Right lobe of liver (tissue), 6 donors: ENCODE data around the gene ASAP2. TPM values are rescaled to one million over a fixed set of nuclear protein-coding genes. Genes with fewer than 3 reads are reported as not detected.

Source experiments
- ATAC-seq, 4 donors: fragments of 200-7000 bp; cut with Tn5 transposase; one replicate each; pipeline ENCODE4 v1.9.1; 2020; ENCODE audit warnings: mild to moderate bottlenecking in 4 of 4, moderate library complexity in 4 of 4
- DNase-seq, 3 donors: peaks; one replicate each; pipeline ENCODE4 v3.0.0-alpha.2; 2020
- H3K27ac ChIP-seq, 3 donors: fragments of 200-600 bp; one replicate each; pipeline ENCODE4 v1.8.0; 2022
- H3K27me3 ChIP-seq, 2 donors: fragments of 200-600 bp; one replicate each; pipeline ENCODE4 v1.8.0; 2022
- H3K36me3 ChIP-seq, 4 donors: fragments of 200-600 bp; sonication (generic) in 1 of 4; one replicate each; pipeline versions ENCODE4 v1.5.1 to v1.8.0; 2017 to 2022; ENCODE audit warnings: control low read depth in 1 of 4
- H3K4me1 ChIP-seq, 4 donors: fragments of 200-600 bp; sonication (generic) in 1 of 4; one replicate each; pipeline versions ENCODE4 v1.5.1 to v1.8.0; 2017 to 2022; ENCODE audit warnings: control low read depth in 1 of 4
- H3K4me3 ChIP-seq, 3 donors: fragments of 200-600 bp; one replicate each; pipeline ENCODE4 v1.8.0; 2022
- H3K9me3 ChIP-seq, 4 donors: fragments of 200-600 bp; sonication (generic) in 1 of 4; one replicate each; pipeline versions ENCODE4 v1.5.1 to v1.8.0; 2017 to 2022; ENCODE audit warnings: control low read depth in 1 of 4
- POLR2A ChIP-seq: fragments of 450-650 bp; IDR thresholded peaks from one replicate; pipeline ENCODE4 v1.6.1; 2017; ENCODE audit warnings: antibody characterized with exemption, mild to moderate bottlenecking
- WGBS: methylation state at CpG from one replicate; pipeline ENCODE4 v1.1.6; 2018; ENCODE audit warnings: low coverage, low lambda C conversion rate; ENCODE audit not compliant: insufficient coverage; ENCODE audit errors: missing lambda C conversion rate; 5-methylcytosine and 5-hydroxymethylcytosine counted together
- intact Hi-C, 2 donors: fragments of 100-400 bp; cut with DNase I; formaldehyde crosslinking; loops; one replicate each; pipeline versions ENCODE4 v1.11.2 to v1.14.1; 2022
- total RNA-seq, 6 experiments: library from RNA; depleted of rRNA in 2 of 6; stranded (reverse); fragments of >200 nt in 2 of 6; fragmentation: NEBNext Ultra II Directional in 3 of 6; extraction: Animal tissue kit (Norgen Biotek cat#: 25700) in 3 of 6; gene quantifications; one replicate each; pipeline versions ENCODE4 v1.1.0 to v1.2.4, GENCODE V29; 2016 to 2023
- TF ChIP-seq, protein P1 (sequence below), 4 donors: fragments of 200-600 bp in 3 of 4; fragments of 450-650 bp in 1 of 4; IDR thresholded peaks; one replicate each; pipeline versions ENCODE4 v1.5.1 to v1.8.0; 2016 to 2022; ENCODE audit warnings: antibody characterized with exemption in 4 of 4, mild to moderate bottlenecking in 2 of 4
- donor health status: DM: no; HTN: yes; CAD: no.
- donor health status: DM: no; HTN: no; CAD: no.
- donor health status: DM: no; HTN: no; CAD: no.
- donor health status: DM: no; HTN: yes; CAD: no.
- donor health status: DM: no; HTN: yes; CAD: no.

The ASAP2 gene
- total RNA-seq, 6 experiments from 2014 or later, result 2.4 to 5.2 (median 3.9) TPM

DNA sequence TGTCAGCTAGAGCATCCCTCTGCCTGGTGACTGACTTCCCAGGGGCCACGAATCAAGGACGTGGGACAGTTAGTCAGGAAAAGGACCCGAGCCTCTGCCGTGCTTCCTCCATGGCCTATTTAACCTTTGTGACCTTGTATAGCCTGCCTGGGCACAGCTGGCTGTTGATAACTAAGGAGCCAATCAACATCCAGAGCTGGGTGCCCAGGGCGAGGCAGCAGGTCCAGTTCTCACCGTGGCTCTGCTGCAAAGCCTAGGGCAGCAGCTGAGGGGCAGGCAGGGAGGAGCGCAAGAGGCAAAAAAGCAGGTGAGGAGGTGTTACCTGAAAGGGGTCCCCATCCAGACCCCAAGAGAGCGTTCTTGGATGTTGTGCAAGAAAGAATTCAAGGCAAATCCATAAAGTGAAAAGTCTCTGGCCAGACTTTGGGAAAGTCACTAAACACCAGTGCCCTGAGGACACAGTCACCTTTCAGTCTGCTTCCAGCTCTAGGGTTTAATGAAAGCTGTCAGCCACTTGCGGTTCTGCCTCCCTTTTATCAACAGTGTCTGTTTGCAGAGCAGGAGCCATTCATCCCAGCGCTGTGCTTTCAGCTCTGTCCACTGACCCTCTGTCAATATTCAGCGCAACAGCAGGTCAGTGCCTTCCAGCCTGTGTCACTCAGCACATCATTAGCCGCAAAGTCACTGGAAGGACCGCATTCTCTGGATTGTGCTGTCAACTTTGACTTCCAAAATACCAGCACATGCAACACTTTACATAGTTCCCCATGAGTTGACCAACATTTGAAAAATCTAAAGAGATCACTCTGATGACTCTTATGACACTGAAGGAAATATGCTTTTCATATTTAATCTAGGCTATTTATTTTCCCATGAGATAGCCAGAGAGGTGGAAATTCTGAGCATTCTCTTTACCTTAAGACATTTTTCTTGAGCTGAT, 38.6 kb upstream of the ASAP2 start:
- TF ChIP-seq, protein P1, sequence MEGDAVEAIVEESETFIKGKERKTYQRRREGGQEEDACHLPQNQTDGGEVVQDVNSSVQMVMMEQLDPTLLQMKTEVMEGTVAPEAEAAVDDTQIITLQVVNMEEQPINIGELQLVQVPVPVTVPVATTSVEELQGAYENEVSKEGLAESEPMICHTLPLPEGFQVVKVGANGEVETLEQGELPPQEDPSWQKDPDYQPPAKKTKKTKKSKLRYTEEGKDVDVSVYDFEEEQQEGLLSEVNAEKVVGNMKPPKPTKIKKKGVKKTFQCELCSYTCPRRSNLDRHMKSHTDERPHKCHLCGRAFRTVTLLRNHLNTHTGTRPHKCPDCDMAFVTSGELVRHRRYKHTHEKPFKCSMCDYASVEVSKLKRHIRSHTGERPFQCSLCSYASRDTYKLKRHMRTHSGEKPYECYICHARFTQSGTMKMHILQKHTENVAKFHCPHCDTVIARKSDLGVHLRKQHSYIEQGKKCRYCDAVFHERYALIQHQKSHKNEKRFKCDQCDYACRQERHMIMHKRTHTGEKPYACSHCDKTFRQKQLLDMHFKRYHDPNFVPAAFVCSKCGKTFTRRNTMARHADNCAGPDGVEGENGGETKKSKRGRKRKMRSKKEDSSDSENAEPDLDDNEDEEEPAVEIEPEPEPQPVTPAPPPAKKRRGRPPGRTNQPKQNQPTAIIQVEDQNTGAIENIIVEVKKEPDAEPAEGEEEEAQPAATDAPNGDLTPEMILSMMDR (IDR thresholded peaks at IDR 0.05), result no peak
- TF ChIP-seq POLR2A, result no peak
- H3K9me3 ChIP-seq, result no peaks in the 10 kb centered on the region
- intact Hi-C loops, result no loop called here
- ATAC-seq (peak; percentile 19 to 90 (median 68)), DNase-seq (peak in 1 of 3 donors; percentile 30)
- H3K4me3 ChIP-seq, result no peak overlapping the region
- no peaks in the 10 kb centered on the region for H3K4me1 ChIP-seq
- H3K27me3 ChIP-seq, result no peaks in the 10 kb centered on the region
- 50% methylated on average over 8 of the region's 13 CpGs for WGBS
- H3K36me3 ChIP-seq, result no peaks in the 10 kb centered on the region
- no peak overlapping the region for H3K27ac ChIP-seq

DNA sequence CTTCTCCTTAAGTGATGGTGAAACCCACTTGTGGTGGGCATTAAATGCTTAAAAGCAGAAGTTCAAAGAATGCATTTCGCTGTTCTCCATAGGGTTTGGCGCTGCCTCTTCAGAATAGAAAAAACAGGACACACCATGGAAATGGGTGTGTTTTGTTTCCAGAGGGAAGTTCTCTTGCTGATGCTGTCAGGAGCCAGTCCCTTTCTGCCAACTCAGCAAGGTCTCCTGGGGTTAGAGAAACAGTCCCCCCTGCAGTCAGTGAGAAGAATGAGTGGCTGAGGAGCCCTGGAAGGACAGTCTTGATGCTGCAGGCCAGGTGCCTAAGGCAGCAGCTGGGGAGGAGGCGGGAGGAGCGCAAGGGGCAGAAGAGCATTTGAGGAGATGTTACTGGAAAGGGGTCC, 37.8 kb upstream of the ASAP2 start:
- WGBS, result 81% methylated on average over 4 of the region's 4 CpGs

DNA sequence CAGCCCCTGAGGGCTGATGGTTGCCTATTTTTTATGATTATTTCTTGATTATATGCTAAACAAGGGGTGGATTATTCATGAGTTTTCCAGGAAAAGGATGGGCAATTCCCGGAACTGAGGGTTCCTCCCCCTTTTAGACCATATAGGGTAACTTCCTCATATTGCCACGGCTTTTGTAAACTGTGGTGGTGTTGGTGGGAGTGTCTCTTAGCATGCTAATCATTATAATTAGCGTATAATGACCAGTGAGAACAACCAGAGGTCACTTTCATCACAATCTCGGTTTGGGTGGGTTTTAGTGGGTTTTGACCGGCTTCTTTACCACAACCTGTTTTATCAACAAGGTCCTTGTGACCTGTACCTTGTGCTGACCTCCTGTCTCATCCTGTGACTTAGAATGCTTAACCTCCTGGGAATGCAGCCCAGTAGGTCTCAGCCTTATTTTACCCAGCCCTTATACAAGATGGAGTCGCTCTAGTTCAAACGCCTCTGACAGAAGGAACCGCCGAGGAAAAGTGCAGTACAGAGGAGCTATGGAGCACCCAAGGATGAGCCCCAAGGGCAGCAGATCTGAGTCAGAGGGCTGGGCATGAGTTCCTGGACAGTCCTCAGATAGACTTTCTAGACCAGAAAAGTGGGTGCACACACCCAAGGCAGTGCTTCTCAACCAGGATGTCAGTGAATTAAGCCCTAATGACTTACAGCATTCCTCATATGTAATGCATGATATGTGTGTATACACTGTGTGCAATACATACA, 37.1 kb upstream of the ASAP2 start:
- Histone ChIP-seq H3K27me3 (no peaks in the 10 kb centered on the region), H3K36me3 (no peaks in the 10 kb centered on the region), H3K9me3 (no peaks in the 10 kb centered on the region), H3K4me3 (no peak overlapping the region), H3K27ac (no peak overlapping the region), H3K4me1 (no peaks in the 10 kb centered on the region)
- DNase-seq, result no peak
- TF ChIP-seq, protein P1 (IDR thresholded peaks at IDR 0.05), result no peak
- ATAC-seq, result no peak
- 53% methylated on average over 5 of the region's 9 CpGs for WGBS
- intact Hi-C loops, result no loop called here

More for the DNA sequence above, 37.8 kb upstream of the ASAP2 start:
- Histone ChIP-seq H3K4me1 (no peaks in the 10 kb centered on the region), H3K36me3 (no peaks in the 10 kb centered on the region), H3K27me3 (no peaks in the 10 kb centered on the region), H3K4me3 (no peak overlapping the region), H3K9me3 (no peaks in the 10 kb centered on the region), H3K27ac (no peak overlapping the region)
- TF ChIP-seq, protein P1 (IDR thresholded peaks at IDR 0.05), result no peak
- no peak for TF ChIP-seq POLR2A
- intact Hi-C loops, result no loop called here
- DNase-seq (no peak), ATAC-seq (peak in 3 of 4 donors; percentile 31 to 45 (median 38))

- Histone ChIP-seq H3K9me3 (no peaks in the 10 kb centered on the region), H3K36me3 (no peaks in the 10 kb centered on the region), H3K4me1 (no peaks in the 10 kb centered on the region), H3K27me3 (no peaks in the 10 kb centered on the region), H3K4me3 (no peak overlapping the region), H3K27ac (no peak overlapping the region)
- WGBS, result 65% methylated on average over 8 of the region's 8 CpGs
- intact Hi-C loops, result no loop called here
- DNase-seq (no peak), ATAC-seq (no peak)
- no peak for TF ChIP-seq POLR2A
- TF ChIP-seq, protein P1 (IDR thresholded peaks at IDR 0.05), result no peak
Observed at GRCh38 chr2:9170458-9171130, 36.0 kb upstream of the ASAP2 start.
